Left ventricle myocardium inferior (tissue), 1 donor: ENCODE measurements around the gene LIMK1. TPM values are rescaled to one million over a fixed set of nuclear protein-coding genes. Genes with fewer than 3 reads are reported as not detected.

Source experiments
- DNase-seq: peaks from one replicate; pipeline ENCODE4 v3.0.0-alpha.2; 2020
- H3K27ac ChIP-seq: fragments of 200-600 bp; replicated peaks from 2 replicates; pipeline ENCODE4 v1.8.0; 2021
- H3K27me3 ChIP-seq: fragments of 200-600 bp; 2 replicates; pipeline ENCODE4 v1.8.0; 2021; ENCODE audit warnings: low read depth
- H3K36me3 ChIP-seq: fragments of 200-600 bp; 2 replicates; pipeline ENCODE4 v1.8.0; 2021
- H3K4me1 ChIP-seq: fragments of 200-600 bp; 2 replicates; pipeline ENCODE4 v1.8.0; 2021
- H3K4me3 ChIP-seq: fragments of 200-600 bp; 2 replicates; pipeline ENCODE4 v1.8.0; 2021; ENCODE audit warnings: mild to moderate bottlenecking, moderate library complexity
- H3K9me3 ChIP-seq: fragments of 200-600 bp; replicated peaks from 2 replicates; pipeline ENCODE4 v1.8.0; 2021
- intact Hi-C: fragments of 100-400 bp; cut with micrococcal nuclease; formaldehyde crosslinking; loops from one replicate; pipeline ENCODE4 v1.11.0; 2022
- total RNA-seq: library from RNA; stranded (reverse); fragmentation: NEBNext Ultra II Directional; extraction: Animal tissue kit (Norgen Biotek cat#: 25700); gene quantifications from one replicate; pipeline ENCODE4 v1.2.1, GENCODE V29; 2021
- TF ChIP-seq, protein P1 (sequence below): fragments of 200-600 bp; IDR thresholded peaks from 2 replicates; pipeline ENCODE4 v1.8.0; 2021; ENCODE audit warnings: antibody characterized with exemption, mild to moderate bottlenecking, borderline replicate concordance
- donor health status: DM: no; HTN: yes; CAD: no; lungs with severe emphysema.

The LIMK1 gene
- total RNA-seq, 1 donor from 2014 or later, result 10.1 TPM

GRCh38 chr7:74058486-74058885, 25.1 kb upstream of the LIMK1 start:
- no peak for DNase-seq
- intact Hi-C loops, result no loop called here
- Histone ChIP-seq H3K4me3 (no peak overlapping the region), H3K27ac (no peak overlapping the region), H3K36me3 (peaks cover 46% of the 10 kb centered on the region), H3K9me3 (no peaks in the 10 kb centered on the region), H3K4me1 (peaks cover 13% of the 10 kb centered on the region), H3K27me3 (no peaks in the 10 kb centered on the region)
- TF ChIP-seq, protein P1, sequence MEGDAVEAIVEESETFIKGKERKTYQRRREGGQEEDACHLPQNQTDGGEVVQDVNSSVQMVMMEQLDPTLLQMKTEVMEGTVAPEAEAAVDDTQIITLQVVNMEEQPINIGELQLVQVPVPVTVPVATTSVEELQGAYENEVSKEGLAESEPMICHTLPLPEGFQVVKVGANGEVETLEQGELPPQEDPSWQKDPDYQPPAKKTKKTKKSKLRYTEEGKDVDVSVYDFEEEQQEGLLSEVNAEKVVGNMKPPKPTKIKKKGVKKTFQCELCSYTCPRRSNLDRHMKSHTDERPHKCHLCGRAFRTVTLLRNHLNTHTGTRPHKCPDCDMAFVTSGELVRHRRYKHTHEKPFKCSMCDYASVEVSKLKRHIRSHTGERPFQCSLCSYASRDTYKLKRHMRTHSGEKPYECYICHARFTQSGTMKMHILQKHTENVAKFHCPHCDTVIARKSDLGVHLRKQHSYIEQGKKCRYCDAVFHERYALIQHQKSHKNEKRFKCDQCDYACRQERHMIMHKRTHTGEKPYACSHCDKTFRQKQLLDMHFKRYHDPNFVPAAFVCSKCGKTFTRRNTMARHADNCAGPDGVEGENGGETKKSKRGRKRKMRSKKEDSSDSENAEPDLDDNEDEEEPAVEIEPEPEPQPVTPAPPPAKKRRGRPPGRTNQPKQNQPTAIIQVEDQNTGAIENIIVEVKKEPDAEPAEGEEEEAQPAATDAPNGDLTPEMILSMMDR, result no peak

DNA sequence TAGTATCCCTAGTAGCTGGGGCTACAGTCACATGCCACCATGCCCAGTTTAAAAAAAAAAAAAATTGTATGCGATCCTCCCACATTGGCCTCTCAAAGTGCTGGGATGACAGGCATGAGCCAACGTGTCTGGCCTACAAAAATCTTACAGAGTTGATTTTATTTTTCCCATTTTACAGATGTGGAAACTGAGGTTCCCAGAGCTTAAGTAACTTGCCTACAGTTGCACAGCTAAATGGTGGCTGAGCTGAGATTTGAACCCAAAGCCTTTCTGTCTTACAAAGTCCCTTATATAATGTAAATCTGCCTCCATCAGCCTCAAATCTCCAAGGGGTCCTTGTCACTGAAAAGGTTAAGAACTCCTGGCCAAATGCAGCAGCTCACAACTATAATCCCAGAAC, 24.6 kb upstream of the LIMK1 start:
- TF ChIP-seq, protein P1, result no peak
- Histone ChIP-seq H3K9me3 (no peaks in the 10 kb centered on the region), H3K27ac (no peak overlapping the region), H3K36me3 (peaks cover 44% of the 10 kb centered on the region), H3K4me3 (no peak overlapping the region), H3K27me3 (no peaks in the 10 kb centered on the region), H3K4me1 (peaks cover 13% of the 10 kb centered on the region)
- DNase-seq, result no peak
- intact Hi-C loops, result no loop called here

- Histone ChIP-seq H3K36me3 (peaks cover 40% of the 10 kb centered on the region), H3K27me3 (no peaks in the 10 kb centered on the region), H3K27ac (no peak overlapping the region), H3K9me3 (no peaks in the 10 kb centered on the region), H3K4me1 (peaks cover 13% of the 10 kb centered on the region), H3K4me3 (no peak overlapping the region)
- DNase-seq, result no peak
- intact Hi-C loops, result no loop called here
- TF ChIP-seq, protein P1, result no peak
Observed at GRCh38 chr7:74059681-74060588, 23.7 kb upstream of the LIMK1 start.

DNA sequence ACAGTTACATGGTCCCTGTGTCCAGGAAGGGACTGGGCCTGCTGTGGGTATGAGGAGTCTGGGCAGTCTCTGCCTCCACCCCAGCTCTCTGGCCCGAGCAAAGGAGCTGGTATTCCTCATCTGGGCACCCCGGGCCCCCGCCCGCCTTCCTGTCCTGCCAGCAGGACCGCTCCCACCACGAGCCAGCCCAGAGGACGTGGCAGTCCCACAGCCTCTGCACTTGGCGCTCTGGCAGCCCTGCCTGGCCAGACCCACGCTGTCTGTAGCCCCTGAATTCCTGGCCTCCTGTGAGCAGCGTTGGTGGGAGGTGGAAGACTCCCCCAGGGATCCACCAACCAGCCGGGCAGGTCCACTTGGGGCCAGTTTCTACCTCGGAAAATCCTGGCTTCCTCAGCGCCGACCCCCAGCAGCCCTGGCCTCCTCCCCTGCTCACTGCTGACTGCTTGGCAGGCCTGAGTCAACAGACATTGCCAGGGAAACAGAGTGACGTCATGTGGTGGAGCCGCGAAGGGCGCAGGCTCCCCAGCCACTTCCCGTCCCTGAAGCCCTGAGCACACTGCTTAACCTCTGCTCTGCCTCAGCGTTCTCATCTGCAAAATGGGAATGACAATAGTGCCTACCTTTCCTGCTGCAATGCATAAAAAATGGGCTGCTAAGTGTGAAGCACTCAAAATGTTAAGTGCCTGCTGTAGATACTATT, 21.6 kb upstream of the LIMK1 start:
- peak; percentile 73 for DNase-seq
- Histone ChIP-seq H3K4me1 (peaks cover 13% of the 10 kb centered on the region), H3K27ac (peak overlapping the region; percentile 78), H3K9me3 (no peaks in the 10 kb centered on the region), H3K4me3 (peak overlapping the region; percentile 36), H3K27me3 (no peaks in the 10 kb centered on the region), H3K36me3 (peaks cover 34% of the 10 kb centered on the region)
- TF ChIP-seq, protein P1, result no peak
- intact Hi-C loops, result no loop called here

GRCh38 chr7:74063223-74063641, 20.4 kb upstream of the LIMK1 start:
- TF ChIP-seq, protein P1, result no peak
- no peak overlapping the region for H3K4me3 ChIP-seq
- peaks cover 28% of the 10 kb centered on the region for H3K36me3 ChIP-seq
- intact Hi-C loops, result no loop called here
- no peaks in the 10 kb centered on the region for H3K27me3 ChIP-seq
- peaks cover 13% of the 10 kb centered on the region for H3K4me1 ChIP-seq
- no peaks in the 10 kb centered on the region for H3K9me3 ChIP-seq
- no peak for DNase-seq
- H3K27ac ChIP-seq, result no peak overlapping the region
